G401.6 (cell line): ENCODE measurements around the gene FBXO46.
"Not testable (repeated sequence)": the region's sequence is repeated elsewhere in the genome, so short reads cannot be mapped to it uniquely, and the experiment has no call there.

ENCODE experiments used
- FAIRE-seq: peaks from 2 replicates; lab custom pipeline; 2012; peaks lifted over from hg19 to GRCh38; lab: Jason Lieb, UNC

Gene FBXO46

DNA sequence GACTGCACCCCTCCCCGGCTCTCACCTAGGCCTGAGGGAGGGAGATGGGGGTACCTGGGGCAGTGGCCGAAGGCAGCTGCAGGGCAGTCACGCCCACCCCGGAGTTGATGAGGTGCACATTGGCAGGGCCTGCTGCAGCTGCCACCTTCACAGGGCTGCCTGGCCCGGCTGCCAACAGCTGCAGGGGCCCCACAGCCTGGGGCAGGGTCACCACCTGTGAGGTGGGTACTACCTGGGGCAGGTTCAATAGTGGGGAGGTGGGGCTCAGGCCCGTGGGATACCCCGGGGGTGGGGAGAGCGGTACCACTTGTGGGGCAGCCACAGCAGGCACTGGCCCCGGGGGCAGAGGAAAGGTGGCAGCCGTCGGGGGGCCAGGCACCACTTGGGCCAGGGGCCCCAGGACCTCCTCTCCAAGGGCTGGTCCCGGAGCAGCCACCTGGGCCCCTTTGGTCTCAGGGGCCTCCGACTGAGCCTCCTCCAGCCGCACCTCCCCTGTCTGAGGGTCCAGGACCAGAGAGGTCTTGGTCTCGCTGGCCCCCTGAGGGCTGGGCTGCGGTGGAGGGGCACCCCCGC is 35.7 kb upstream of the FBXO46 start:
- no peak for FAIRE-seq

DNA sequence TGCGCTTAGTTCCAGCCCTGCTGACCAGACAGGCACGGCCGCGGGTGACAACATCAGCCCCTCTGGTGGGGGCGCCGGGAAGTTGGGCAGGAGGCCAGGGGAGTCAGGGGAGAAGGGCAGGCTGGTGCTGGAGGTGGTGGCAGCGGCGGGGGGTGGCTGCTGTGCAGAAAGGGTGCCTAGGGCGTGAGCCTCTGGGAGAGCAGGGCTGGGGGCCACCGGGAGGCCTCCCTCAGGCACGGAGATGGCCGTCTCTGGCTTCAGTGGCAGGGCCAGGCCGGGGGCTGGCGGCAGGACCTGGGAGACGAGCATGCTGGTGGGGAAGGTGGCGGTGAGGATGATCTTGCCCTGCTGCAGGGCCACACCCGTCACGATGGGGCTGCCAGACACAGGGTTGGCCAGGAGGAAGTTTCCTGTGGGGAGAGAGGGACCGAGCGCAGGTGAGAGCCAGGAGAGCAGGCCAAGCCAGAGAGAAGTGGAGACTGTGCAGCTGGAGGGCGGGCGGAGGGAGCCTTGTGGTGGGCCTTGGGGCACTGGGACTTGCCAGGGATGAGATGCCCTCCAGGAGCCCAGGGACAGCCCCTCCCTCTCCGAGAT is 35.1 kb upstream of the FBXO46 start:
- FAIRE-seq = no peak

DNA sequence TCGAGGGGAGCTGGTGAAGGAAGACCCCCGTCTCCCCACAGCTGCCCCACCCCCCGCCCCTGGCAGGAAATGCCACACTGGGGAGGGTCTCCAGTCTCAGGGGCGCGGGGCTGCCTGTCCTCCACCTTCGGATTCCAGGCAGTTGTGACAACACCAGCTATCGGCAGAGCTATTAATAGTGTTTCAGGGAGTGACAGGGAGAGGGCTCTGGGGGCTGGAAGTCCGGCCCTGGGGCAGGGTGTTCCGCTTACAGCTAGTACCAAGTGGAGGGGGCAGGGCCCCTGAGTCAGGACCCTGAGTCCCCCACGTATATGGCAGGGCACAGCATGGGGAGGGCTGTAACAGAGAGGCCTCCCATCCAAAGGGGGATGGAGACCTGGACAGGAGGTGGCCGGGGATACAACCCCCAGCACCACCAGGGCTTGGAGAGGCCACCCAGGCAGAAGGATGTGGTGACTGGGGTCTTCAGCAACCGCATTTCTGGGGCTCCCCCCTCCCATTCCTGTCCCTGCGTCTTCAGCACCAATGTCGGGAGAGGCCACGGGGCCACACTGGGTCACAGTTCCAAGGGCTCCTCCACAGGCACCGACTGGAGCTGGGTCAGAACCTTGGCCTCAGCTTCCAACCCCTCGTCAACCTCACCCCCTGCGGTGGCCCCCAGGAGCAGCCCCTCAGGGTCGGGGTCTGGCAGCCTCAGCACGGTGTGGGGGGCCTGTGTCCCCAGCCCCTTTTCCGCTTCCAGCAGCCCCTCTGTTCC is 34.4 kb upstream of the FBXO46 start:
- no peak for FAIRE-seq

DNA sequence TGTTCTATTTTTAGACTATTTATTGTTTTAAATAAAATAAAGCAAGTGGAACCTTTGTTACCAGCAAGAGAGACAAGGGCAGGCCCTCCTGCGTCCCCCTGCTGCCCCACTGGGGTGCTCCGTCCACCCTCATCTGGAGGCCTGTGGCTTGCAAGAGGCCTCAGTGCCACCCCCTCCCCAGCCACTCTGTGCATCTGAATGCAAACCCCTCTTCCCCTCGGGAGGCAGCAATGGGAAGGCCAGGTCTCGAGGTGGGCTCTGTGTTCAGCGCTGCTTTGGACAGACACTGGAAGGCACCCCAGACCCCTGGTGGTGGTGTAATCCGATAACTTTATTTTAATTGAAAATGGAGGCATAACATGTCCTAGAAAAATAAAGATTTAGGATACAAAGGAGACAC is 33.8 kb upstream of the FBXO46 start:
- no peak for FAIRE-seq

DNA sequence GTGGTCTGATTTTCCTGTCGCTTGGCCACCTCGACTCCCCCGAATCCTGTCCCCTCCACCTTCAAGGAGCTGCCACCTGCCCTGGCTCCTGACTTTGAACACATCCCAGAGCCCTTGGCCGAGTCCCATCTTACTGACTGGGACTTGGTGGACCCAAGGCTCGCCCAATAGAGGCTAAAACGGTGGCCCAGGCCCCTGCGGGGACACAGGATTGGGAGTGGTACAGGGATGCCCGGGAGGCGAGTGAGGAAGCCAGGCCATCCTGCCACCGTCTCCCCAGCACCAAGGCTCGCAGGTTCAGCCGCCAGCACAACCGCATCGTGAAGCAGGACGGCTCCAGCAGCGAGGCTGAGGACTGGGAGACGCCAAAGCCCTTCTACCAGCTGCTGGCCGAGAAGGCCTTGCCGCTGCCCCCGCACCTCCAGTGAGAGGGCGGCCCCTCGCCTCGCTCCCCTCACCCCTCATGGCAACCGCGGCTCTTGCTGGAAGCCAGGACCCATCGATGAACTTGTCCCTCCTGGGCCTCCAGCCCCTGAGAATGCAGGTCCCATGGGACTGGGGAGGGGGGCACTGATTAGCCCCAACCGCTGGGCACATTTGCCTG is 33.1 kb upstream of the FBXO46 start:
- no peak for FAIRE-seq

DNA sequence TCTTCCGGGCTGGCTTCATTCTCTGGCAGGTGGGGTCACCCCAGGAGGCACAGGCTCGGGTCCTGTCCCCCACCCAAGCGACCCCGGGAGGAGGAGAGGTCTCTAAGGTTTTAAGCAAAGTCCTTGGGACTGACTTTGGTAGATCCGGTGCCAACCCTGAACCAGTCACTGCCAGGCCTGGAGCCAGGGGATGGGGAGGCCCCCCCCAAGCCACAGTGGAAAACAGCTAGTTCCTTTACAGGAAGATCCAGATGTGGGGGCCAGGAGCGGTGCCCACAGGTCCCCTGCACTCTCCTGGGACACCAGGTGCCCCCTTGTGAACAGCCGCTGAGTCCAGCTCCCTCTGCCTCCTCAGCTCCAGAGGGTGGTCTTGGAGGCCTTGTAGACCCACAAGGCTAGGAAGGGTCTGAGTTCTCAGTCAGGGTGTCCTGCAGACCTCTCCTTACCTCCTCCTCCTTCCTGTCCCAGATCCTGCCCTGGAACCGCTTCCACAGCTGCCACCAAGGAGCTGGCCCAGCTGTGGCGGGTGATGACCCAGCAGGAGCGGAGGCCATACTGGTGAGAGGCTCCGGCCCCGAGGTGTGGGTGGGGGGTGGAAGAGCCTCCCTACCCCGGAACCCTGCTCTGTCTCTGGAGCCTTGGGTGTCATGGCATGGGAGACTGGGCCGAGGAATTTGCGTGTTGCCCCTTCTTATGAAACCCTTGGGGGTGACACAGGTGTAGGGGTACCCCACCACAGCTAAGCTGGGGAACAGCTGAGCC is 32.4 kb upstream of the FBXO46 start:
- no peak for FAIRE-seq

DNA sequence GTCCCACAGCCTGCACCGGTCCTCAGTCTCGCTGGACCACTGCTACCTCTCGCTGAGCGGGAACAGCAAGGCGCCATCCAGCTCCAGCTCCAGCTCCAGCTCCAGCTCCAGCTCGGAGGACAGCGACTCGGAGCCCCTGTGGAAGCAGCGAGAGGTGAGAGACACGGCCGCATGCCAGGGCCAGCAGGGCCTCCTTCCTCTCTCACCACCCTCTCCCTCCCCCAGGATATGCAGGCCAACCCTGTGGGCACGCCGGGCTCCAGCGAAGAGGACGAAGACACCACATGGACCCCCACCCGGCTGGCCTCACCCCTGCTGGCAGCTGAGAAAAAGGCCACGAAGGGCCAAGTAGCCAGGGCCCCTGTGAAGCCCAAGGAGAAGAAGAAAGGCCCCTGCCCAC is 31.0 kb upstream of the FBXO46 start:
- no peak for FAIRE-seq

DNA sequence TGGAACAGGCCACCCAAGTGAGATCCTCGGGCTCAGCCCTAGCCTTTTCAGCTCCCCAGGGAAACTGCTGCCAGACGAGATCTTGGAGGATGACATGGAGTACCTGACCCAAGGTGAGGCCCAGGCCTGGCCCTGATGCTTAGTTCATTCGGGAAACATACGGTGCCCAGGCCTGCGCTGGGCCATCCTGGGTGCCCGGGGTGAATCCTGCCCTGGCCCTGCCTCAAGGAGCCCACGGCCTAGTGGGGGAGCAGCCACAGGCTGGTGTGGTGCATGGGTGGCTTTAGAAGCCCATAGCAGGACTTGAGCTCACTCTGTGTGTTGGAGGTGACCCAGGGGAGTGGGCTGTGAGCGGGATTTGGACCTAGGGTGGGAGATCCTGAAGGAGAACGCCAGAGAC is 28.2 kb upstream of the FBXO46 start:
- no peak for FAIRE-seq

DNA sequence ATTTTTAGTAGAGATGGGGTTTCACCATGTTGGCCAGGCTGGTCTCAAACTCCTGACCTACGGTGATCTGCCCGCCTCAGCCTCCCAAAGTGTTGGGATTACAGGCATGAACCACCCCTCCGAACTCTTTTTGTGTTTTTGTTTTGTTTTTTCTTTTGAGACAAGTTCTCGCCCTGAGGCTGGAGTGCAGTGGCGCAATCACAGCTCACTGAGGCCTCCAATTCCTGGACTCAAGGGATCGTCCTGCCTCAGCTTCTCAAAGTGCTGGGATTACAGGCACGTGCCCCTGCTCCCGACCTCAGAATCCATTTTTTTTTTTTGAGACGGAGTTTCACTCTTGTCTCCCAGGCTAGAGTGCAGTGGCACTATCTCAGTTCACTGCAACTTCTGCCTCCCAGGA is 27.0 kb upstream of the FBXO46 start:
- no peak for FAIRE-seq

DNA sequence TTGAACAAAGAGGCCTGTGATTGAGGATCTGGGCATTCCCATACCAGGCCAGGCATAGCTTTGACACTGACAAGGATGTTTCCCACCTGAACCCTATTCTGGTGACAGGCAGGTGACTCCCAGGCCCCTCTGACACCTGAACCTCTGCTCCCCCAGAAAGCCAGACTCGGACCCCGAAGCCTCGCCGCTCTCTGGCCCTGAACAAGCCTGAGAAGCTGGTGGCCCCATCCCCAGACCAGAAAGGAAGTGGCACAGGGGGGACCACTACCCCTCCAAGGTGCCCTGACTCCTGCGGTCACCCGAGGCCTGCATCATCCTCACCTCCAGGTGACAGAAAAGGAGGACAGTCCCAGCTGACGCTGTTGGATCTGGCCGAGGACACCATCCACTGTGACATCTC is 23.6 kb upstream of the FBXO46 start:
- no peak for FAIRE-seq

DNA sequence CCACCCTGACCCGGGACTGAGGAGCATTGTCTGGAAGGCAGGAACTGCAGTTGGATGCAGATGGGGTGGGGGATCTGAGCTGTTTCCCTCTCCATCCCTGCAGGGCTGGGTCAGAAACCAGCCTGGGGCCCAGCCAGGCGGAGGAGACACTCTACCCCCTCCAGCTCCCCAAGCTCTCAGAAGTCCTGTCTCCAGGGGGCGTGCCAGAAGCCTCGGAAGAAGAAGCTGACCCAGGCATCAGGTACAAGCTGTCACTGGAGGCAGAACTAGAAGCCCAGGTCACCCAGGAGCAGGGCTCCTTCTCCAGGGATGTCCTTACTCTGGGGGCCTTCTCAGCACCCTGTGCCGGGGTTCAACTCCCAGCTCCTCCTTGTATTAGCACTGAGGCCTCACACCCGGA is 22.9 kb upstream of the FBXO46 start:
- no peak for FAIRE-seq

DNA sequence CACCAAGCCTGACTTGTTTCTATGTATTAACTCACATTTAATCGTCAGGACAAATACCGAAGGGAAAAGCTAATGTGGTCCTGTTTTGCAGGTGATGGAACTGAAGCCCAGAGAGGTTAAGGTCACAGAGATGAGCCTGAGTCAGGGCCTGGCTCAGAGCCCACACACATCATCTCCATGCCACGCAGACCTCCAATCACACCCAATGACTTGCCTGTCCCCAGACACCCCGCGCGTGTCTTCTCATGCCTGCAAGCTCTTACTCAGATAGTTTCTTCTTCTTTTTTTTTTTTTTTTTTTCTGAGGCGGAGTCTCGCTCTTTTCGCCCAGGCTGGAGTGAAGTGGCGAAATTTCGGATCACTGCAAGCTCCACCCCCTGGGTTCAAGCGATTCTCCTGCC is 21.9 kb upstream of the FBXO46 start:
- no peak for FAIRE-seq

DNA sequence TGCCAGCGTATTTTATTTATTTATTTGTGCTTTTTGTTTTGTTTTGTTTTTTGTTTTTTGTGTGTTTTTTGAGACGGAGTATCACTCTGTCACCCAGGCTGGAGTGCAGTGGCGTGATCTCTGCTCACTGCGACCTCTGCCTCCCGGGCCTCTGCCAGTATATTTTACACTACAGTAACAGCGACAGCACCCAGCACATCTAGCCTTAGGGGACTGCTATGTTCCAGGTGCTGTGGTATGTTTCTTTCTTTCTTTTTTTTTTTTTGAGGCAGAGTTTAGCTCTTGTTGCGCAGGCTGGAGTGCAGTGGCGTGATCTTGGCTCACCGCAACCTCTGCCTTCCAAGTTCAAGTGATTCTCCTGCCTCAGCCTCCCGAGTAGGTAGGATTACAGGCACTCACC is 20.8 kb upstream of the FBXO46 start:
- not testable (repeated sequence) for FAIRE-seq

DNA sequence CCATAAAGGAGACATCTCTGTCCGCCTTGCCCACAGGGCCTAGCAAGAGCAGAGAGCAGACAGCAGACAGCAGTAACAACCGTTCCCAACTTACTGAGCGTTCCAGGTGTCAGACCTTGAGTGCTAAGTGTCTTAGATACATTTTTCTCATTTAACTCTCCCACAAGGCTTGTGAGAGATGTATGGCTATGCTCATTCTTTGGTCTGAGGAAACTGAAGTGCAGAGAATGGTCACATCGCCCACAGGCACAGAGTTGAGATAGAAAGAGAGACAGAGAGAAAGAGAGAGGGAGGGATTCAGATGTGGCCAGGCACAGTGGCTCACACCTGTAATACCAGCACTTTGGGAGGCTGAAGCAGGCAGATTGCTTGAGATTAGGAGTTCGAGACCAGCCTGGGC is 16.8 kb upstream of the FBXO46 start:
- no peak for FAIRE-seq

DNA sequence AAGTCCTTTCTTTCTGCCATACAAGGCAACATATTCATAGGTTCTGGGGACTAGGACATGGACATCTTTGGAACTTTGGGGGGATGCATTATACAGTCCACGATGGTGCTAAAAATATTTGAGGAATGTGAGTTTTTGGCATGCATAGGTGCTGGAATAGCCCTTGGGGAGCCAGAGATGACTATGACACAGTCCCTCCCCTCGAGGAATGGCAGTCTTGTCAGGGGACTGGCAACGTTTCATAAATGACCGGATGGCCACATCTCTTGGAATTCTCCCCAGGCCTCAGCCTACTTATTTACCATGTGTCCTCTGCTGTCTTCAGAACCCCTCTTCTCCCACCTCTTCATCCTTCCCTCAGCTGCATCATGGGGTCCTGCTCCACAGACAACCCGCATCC is 16.2 kb upstream of the FBXO46 start:
- no peak for FAIRE-seq

DNA sequence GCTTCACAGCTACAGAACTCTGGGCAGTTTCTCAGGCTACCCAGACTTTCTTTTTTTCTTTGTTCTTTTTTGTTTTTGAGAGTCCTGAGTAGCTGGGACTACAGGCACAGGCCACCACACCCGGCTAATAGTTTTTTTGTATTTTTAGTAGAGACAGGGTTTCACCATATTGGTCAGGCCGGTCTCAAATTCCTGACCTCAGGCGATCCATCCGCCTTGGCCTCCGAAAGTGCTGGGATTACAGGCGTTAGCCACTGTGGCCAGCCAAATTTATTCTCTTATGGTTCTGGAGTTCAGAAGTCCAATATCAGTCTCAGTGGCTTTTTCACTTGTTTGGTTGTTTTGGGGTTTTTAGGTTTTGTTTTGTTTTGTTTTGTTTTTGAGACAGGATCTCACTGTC is 14.9 kb upstream of the FBXO46 start:
- no peak for FAIRE-seq

DNA sequence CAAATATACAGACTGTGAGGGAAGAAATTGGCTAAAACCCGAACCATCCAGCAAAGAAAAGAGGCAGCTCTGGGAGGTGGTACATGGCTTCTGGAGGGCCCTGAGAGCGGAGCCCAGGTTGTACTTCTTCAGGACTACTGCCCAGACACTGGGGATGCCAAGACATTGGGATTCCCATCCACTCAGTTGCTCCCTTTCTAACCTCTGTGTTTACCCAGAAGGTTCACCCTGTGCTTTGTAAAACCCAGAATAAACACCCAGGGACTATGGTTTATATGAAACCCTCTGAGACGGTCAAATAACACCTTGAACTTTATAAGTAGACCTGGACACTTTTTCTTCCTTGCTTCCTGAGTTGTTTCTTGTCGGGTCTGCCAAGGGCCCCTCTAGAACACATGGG is 12.3 kb upstream of the FBXO46 start:
- no peak for FAIRE-seq

DNA sequence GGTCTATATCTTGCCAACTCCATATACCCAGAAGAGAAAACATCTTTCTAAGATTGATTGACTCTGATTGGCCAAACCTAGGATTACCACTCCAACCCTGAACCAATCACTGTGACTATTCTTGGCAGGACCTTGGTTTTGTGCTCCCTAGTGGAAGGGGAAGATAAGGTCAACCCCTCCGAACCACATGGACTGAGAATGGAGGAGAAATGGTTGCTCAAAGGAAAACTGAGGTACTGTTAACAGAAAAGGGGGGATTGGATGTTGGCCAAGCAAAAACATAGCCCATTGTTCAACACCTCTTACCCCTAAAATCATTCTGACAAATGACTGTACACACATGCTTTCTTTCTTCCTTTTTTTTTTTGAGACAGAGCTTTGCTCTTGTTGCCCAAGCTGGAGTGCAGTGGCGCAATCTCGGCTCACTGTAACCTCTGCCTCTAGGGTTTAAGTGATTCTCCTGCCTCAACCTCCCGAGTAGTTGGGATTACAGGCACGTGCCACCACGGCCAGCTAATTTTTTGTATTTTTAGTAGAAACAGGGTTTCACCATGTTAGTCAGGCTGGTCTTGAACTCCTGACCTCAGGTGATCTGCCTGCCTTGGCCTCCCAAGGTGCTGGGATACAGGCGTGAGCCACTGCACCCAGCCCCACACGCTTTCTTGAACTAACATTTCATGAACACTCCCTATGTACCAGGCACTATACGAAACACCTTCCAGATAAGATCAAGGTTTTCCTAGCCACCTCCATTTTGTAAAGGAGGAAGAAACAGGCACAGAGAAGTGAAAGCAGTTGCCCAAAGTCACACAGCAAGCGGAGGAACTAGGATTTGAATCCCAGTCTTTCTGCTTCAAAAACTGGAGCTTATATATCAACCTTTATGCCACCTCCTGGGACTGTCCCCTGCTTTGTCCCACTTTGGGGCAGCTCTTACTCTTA is 9.1 kb upstream of the FBXO46 start:
- no peak for FAIRE-seq

DNA sequence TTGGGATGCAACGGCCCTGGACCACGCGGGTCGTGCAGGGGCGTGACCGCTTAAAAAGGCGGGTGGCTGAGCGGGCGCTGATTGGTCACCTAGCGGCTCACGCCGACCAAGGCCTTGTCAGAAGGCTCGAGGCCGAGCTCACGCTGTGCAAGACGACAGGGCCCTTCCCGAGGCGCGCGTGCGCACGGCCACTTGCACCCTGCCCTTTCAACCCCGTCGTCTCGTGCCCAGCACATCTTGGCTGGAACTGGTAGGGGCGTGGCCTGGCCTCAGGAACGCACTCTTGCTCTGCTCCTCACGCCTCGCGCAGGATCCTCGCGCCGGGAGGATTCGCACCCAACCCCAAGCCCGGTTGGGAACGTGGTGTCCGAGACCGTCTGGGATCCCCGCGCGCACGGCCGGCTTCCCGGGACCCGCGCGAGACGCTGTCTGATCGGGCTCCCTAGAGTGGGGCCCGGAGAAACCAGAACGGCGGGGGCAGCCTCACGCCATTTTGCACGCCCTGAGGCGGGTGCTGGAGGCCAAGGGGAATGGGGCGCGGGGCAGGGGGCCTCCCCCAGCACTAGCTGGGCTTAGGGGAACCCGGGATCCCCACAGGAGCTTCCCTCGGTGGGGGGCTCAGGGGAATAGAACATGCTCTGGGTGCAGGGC is 2.6 kb upstream of the FBXO46 start, which contains the start of gene MEIOSIN:
Gene MEIOSIN, plus strand, starts transcription at position 280 of the 651 bp plus-strand sequence. CDS start 1,938 bp downstream, outside the sequence.
- FAIRE-seq = no peak

DNA sequence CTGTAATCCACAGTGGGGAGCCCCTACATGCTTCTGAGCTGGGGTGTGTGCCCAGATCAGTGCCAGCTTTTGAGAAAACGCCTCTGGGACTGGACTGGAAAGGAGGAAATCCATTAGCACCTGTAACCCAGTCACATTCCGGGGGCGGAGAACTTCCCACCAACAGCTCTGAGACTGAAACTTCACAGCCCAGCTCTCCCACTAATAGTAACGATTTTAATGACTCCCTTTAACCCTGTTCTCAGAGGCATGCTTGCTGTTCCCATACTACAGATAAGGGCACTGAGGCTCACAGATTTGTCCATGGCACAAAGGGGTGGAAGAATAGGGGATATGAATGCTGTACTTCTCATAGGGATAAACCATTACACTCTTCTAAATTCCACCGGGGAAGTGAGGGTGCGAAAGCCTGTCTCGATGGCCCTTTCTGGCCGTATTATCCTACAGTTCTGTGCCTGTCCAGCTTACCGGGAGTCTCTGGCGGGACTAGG is 851 bp downstream of the FBXO46 start:
- no peak for FAIRE-seq

DNA sequence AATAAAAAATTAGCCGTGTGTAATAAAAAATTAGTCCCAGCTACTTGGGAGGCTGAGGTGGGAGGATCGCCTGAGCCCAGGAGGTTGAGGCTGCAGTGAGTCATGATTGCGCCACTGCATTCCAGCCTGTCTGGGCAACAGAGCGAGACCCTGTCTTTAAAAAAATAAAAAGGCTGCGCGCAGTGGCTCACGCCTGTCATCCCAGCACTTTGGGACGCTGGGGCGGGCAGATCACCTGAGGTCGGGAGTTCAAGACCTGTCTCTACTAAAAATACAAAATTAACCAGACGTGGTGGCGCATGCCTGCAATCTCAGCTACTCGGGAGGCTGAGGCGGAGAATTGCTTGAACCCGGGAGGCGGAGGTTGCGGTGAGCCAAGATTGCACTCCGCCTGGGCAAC is 2.0 kb downstream of the FBXO46 start:
- FAIRE-seq = not testable (repeated sequence)
